Left lung (tissue), 10 donors: ENCODE results near the gene GPR179. TPM values are rescaled to one million over a fixed set of nuclear protein-coding genes. Genes with fewer than 3 reads are reported as not detected.
A peak's percentile ranks its signal among the peaks of the same experiment; 100 is the strongest.

Experiments
- ATAC-seq: fragments of 200-7000 bp; cut with Tn5 transposase; one replicate; pipeline ENCODE4 v1.9.1; 2020; ENCODE audit warnings: moderate library complexity
- DNase-seq, 4 donors: peaks; one replicate each; pipeline ENCODE4 v3.0.0-alpha.2; 2013 to 2020
- H3K27ac ChIP-seq, 2 donors: fragments of 200-600 bp; sonication (generic) in 1 of 2; one replicate each; pipeline versions ENCODE4 v1.5.0 to v1.8.0; 2020 to 2021
- H3K27me3 ChIP-seq, 2 donors: fragments of 200-600 bp; sonication (generic) in 1 of 2; one replicate each; pipeline versions ENCODE4 v1.5.0 to v1.8.0; 2020 to 2021
- H3K36me3 ChIP-seq, 2 donors: fragments of 200-600 bp; sonication (generic) in 1 of 2; one replicate each; pipeline versions ENCODE4 v1.5.0 to v1.8.0; 2020 to 2021
- H3K4me1 ChIP-seq, 2 donors: fragments of 200-600 bp; one replicate each; pipeline ENCODE4 v1.8.0; 2021
- H3K4me3 ChIP-seq, 2 donors: fragments of 200-600 bp; sonication (generic) in 1 of 2; one replicate each; pipeline versions ENCODE4 v1.5.0 to v1.8.0; 2020 to 2021; ENCODE audit warnings: mild to moderate bottlenecking in 1 of 2
- H3K9me3 ChIP-seq, 2 donors: fragments of 200-600 bp; sonication (generic) in 1 of 2; one replicate each; pipeline versions ENCODE4 v1.5.0 to v1.8.0; 2020 to 2021
- intact Hi-C, 2 donors: fragments of 100-400 bp; cut with DNase I; formaldehyde crosslinking; loops; one replicate each; pipeline versions ENCODE4 v1.11.2 to v1.14.2; 2022
- polyA plus RNA-seq, 6 donors: library from polyadenylated mRNA; unstranded; fragments of 120-200 nt; gene quantifications; one replicate each; pipeline ENCODE4 v1.2.1, GENCODE V29; 2013; ENCODE audit not compliant: insufficient read length in 6 of 6
- total RNA-seq, 2 donors: library from RNA; stranded (reverse); fragmentation: NEBNext Ultra II Directional; extraction: Animal tissue kit (Norgen Biotek cat#: 25700); gene quantifications; one replicate each; pipeline ENCODE4 v1.2.1, GENCODE V29; 2021
- TF ChIP-seq, protein P1 (sequence below), 2 donors: fragments of 200-600 bp; sonication (generic) in 1 of 2; IDR thresholded peaks; one replicate each; pipeline versions ENCODE4 v1.5.0 to v1.8.0; 2021; ENCODE audit warnings: antibody characterized with exemption in 2 of 2
- donor health status: DM: no; HTN: yes; CAD: no.
- donor health status: DM: no; HTN: no; CAD: no.

The GPR179 gene
- total and polyA plus RNA-seq, 8 donors = 0.24 to 0.50 (median 0.34) TPM; not detected in 1

- Histone ChIP-seq H3K27me3 (no peaks in the 10 kb centered on the region), H3K36me3 (peaks cover 0 to 35% of the 10 kb centered on the region in 2 donors), H3K4me1 (peaks cover 0 to 11% of the 10 kb centered on the region in 2 donors), H3K9me3 (no peaks in the 10 kb centered on the region), H3K27ac (no peak overlapping the region), H3K4me3 (no peak overlapping the region)
- TF ChIP-seq, protein P1, sequence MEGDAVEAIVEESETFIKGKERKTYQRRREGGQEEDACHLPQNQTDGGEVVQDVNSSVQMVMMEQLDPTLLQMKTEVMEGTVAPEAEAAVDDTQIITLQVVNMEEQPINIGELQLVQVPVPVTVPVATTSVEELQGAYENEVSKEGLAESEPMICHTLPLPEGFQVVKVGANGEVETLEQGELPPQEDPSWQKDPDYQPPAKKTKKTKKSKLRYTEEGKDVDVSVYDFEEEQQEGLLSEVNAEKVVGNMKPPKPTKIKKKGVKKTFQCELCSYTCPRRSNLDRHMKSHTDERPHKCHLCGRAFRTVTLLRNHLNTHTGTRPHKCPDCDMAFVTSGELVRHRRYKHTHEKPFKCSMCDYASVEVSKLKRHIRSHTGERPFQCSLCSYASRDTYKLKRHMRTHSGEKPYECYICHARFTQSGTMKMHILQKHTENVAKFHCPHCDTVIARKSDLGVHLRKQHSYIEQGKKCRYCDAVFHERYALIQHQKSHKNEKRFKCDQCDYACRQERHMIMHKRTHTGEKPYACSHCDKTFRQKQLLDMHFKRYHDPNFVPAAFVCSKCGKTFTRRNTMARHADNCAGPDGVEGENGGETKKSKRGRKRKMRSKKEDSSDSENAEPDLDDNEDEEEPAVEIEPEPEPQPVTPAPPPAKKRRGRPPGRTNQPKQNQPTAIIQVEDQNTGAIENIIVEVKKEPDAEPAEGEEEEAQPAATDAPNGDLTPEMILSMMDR (IDR thresholded peaks at IDR 0.05) = no peak
- DNase-seq (no peak), ATAC-seq (no peak)
- intact Hi-C loops = no loop called here
Measured at GRCh38 chr17:38325221-38325851, 18.4 kb downstream of the GPR179 start.

DNA sequence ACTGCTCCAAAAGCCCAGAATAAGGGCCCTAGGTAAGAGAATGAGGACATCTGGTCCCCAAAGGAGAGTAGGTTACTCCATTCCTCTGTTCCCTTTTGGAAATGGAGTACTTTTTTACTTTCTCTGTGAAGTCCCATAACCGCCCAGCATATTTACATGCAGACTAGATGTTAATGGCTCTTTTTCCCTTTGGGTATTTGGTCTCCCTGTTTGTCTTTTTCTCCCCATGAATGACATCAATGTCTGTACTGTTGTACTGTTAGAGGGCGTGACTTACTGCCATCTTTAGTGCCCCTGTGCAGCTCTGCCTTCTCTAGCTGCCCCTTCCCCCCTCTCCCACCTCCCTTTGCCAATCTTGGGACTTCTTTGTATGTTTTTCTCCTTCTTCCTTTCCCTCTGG is 19.0 kb downstream of the GPR179 start:
- TF ChIP-seq, protein P1 (IDR thresholded peaks at IDR 0.05) = no peak
- H3K4me1 ChIP-seq = peaks cover 0 to 11% of the 10 kb centered on the region in 2 donors
- peaks cover 0 to 35% of the 10 kb centered on the region in 2 donors for H3K36me3 ChIP-seq
- no peak for DNase-seq
- H3K4me3 ChIP-seq = no peak overlapping the region
- intact Hi-C loops = no loop called here
- H3K27me3 ChIP-seq = no peaks in the 10 kb centered on the region
- H3K27ac ChIP-seq = no peak overlapping the region
- ATAC-seq = no peak
- no peaks in the 10 kb centered on the region for H3K9me3 ChIP-seq

DNA sequence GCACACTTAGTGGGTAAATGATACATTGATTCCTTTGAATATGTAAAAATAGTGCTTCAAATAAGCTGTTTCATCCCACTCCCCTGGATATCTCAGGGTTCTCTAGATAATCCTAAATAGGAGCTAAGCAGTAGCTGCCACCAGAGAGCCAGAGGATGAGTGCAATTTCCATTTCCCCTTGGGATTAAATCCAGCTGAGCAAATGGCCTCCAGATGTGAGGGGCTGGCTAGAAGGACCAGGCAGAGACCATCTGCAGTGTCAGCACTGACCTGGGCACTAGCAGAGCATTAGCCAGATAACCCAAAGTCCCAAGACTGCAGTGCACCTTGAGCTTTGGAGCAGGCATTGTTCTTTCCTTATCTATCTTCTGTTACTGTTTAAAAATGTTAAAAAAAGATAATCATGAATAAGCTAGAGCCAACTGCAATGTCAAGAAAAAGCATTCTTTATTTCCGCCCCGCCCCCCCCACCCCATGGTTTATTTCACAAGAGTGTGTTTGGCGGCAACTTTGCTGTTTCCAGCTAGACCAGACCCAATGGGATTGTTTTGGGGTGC is 19.5 kb downstream of the GPR179 start:
- H3K27ac ChIP-seq = no peak overlapping the region
- H3K9me3 ChIP-seq = no peaks in the 10 kb centered on the region
- H3K4me1 ChIP-seq = peaks cover 0 to 11% of the 10 kb centered on the region in 2 donors
- H3K36me3 ChIP-seq = peaks cover 0 to 40% of the 10 kb centered on the region in 2 donors
- no peaks in the 10 kb centered on the region for H3K27me3 ChIP-seq
- no peak overlapping the region for H3K4me3 ChIP-seq
- TF ChIP-seq, protein P1 (IDR thresholded peaks at IDR 0.05) = no peak
- DNase-seq = no peak
- intact Hi-C loops = no loop called here
- ATAC-seq = no peak

DNA sequence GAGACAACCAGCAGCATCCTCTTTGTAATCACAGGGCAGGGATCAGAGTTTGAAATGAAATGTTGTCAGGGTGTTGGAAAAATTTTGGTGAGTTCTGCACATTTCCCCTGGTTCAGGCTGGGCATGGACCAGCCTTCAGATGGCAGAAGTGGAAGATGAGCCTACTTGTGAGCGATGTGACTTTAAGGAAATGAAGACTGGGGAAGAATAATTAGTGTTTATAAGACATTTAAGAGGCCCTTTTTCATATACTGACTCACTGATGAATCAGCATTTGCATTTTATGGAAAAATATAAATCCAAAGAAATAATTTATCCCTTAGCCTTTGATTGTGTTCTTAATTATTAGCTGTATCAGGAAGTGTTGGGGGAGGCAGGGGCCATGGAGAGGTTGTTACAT is 20.9 kb downstream of the GPR179 start:
- Histone ChIP-seq H3K36me3 (peaks cover 0 to 47% of the 10 kb centered on the region in 2 donors), H3K4me3 (no peak overlapping the region), H3K27ac (no peak overlapping the region), H3K4me1 (peaks cover 0 to 11% of the 10 kb centered on the region in 2 donors), H3K9me3 (no peaks in the 10 kb centered on the region), H3K27me3 (no peaks in the 10 kb centered on the region)
- TF ChIP-seq, protein P1 (IDR thresholded peaks at IDR 0.05) = no peak
- DNase-seq (no peak), ATAC-seq (no peak)
- intact Hi-C loops = no loop called here

- Histone ChIP-seq H3K9me3 (no peaks in the 10 kb centered on the region), H3K4me1 (peaks cover 0 to 8% of the 10 kb centered on the region in 2 donors), H3K27me3 (no peaks in the 10 kb centered on the region), H3K36me3 (peaks cover 0 to 51% of the 10 kb centered on the region in 2 donors), H3K4me3 (no peak overlapping the region), H3K27ac (no peak overlapping the region)
- TF ChIP-seq, protein P1 (IDR thresholded peaks at IDR 0.05) = peak; percentile 72 to 89
- intact Hi-C loops = no loop called here
- ATAC-seq = peak; percentile 68
- DNase-seq = peak; percentile 32 to 88 (median 53)
Measured at GRCh38 chr17:38322156-38322779, 21.5 kb downstream of the GPR179 start.
